HG02798 (cell line): ENCODE data around the gene TMPRSS6.

Experiments
- ATAC-seq: cut with Tn5 transposase; IDR thresholded peaks from one replicate; pipeline ENCODE4 v1.9.1; 2021; ENCODE audit warnings: mild to moderate bottlenecking; ENCODE audit not compliant: unreplicated experiment, poor library complexity

The TMPRSS6 gene

DNA sequence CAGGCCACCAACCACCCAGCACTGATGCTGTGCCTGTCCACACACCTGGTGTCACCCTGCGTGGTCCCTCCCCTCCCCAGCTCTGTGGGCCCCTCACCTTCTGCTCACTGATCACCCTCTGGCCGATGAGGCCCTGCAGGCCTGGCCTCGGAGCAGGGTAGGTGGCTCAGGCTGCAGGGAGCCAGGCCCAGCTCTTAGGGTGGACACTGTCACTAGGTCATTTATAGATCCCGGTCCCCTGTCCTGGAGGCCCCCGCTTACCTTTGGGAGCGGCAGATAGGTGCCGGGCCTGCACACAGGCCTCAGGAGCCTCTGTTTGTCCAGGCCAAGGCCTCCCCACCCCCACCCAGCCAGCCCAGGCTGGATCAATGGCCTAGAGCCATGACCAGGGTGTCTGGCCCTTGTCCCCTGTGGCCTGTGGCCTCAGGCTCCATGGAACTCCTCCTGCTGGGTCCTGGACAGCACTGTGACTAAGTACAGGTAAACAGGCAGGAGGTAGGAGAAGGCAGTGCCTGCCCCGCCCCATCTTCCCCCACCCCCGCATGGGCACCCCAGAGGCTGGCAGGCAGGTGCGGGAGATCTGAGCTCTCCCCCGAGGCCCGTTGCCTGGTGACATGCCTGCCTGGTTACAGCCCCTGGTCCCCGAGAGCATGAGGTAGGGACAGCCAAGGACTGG is at the start of gene TMPRSS6:
TSS of gene TMPRSS6 (minus strand) at position 472 of the 676 bp plus-strand sequence. CDS start 6,296 bp downstream, outside the sequence.
- ATAC-seq = no peak

DNA sequence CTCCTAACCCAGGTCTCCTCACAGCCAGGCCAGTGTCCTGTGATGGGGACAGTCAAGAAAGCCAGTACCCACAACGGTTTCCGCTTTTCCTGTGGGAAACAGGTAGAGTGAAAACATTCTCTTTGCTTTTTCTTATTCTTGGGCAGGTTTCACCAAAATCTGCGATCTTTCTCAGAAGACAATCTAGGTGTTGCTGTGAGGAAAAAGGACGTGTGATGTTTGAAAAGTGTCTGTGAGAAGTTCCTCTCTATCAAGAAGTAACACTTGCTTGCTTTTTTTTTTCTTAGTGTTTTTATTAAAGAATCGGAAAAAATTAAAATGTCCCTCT is 49.4 kb upstream of the TMPRSS6 start:
- no peak for ATAC-seq

DNA sequence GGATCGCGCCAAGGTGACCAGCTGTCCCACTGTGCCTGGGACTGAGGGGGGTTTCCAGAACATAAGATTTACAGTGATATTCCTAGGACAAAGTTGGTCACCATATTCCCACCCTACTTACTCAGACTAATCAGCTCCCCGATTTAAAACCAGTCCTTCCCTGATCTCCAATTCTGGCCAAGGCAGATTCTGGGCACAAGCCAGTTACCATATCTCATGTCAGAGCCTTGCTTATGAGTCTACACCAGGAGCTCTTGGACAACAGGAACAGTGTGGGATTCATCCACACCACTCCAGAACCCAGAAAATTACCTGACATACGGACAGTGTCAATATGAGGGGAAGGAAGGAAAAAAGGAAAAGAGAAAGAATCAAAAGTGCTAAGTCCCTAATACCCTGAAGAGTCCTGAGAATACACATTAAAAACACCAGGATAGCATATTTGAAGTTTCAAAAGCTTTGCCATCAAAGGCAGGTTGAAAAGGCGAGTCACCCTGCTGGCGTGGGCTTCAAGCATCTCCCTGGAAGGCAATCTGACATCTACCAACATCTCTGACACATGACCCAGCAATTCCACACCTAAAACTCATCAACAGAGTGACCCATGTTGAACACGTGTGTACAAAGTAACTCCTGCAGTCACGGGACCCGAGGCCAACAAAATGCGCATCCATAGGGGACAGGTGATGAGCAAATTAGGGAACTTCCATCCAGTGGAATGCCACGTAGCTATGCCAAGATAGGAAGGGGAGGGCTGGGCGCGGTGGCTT is 48.2 kb upstream of the TMPRSS6 start:
- ATAC-seq = no peak

DNA sequence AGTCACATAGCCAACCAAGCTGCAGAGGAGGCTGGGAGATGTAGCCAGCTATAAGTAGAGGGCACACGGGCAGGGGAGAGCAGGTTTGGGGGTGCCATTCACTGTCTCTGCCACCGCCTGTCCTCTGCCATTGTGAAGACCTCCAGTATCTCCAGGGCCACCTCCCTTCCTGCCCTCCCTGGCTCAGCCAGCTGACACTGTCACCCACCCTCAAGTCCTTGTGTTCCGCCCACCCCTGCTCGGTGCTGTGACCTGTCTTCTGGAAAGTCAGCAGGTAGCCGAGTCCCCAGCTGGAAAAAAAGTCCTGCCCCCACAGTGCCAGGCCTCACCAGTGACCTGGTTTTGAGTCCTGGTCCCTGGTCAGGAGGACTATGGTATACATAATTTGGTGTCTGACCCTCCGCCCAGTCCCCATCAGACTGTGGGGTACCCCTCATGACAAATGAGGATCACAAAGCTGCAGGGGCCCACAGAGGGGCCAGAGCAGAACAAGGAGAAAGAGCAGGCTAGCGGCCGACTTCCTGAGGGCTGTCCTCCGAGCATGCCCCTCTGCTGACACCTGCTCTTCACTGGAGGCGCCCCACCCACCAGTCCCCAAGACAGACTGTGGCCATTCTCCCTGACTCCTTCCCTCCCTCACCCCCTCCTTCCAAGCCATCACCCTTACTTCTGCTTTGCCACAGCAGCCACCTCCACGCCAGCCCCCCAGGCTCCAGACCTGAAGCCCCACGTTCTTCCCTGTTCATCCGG is 47.3 kb upstream of the TMPRSS6 start:
- no peak for ATAC-seq

DNA sequence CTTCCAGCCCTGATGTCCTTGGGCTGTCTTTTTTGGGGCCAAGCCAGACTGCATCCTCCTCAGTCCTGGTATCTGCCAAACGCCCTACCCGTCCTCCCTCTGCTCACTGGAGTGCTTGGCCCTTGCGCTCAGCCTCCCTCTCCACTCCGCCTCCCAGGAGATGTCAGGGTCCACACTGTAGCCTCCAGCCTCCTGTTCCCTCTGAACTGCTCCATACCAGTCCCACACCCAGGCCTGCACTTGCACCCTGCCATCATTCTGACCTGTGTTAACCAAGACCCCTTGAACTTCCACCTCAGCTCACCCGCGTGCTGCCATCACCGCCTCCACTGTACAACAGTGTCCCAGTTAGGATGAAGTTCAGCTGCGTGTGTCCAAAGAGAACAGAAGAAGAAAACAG is 46.5 kb upstream of the TMPRSS6 start:
- ATAC-seq = no peak

DNA sequence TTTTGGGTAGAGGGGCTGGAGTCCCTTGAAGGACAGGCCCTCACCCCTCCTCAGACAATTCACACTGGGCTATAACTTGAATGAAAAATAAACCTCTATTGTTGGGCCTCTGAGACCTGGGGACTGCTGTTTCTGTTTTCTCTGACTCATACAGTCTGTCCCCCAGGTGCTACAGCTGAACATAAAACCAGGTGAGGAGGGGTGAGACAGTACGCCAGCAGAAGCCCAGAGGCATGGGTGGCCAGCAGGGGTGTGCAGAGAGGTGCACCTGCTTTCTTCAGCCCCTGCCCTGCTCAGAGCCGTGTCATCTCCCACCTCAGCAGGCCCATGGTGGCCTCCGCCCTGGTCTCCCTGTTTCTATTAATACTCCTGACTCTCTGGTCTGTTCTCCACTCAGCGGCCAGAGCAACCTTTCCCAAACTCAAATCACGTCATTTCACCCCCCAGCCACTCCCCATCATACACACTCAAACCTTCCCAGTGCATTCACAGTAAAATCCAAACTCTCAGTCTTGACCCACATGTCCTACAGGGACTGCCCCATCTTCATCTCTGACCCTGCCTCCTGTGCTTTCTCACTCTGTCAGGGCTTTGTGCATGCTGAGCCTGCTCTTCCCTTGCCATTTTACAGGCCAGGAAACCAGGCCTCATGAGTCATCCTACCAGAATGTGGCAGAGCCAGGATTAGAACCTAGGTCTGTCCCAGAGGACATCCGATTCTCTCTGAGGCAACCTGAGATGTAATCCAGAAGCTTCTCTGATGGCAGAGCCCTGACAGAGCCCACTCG is 45.6 kb upstream of the TMPRSS6 start:
- peak; percentile 38 for ATAC-seq

DNA sequence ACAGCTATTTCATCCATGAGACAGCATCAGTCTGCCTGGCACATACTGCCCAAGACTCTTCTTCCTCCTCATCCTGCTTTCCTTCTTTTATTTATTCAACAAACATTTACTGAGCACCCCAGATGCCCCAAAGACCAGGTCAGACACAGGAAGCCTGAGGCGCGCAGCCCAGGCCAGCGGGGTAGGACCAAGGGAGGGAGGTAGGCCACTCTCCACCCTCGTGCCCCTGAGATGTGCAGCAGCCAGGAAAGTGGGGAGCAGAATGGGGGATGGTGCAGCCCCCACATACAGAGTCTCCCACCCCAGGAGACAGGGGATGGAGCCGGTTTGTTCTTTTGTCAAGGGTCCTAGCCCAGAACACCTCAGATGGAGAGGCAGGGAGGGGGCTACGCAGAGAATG is 44.4 kb upstream of the TMPRSS6 start:
- ATAC-seq = no peak

DNA sequence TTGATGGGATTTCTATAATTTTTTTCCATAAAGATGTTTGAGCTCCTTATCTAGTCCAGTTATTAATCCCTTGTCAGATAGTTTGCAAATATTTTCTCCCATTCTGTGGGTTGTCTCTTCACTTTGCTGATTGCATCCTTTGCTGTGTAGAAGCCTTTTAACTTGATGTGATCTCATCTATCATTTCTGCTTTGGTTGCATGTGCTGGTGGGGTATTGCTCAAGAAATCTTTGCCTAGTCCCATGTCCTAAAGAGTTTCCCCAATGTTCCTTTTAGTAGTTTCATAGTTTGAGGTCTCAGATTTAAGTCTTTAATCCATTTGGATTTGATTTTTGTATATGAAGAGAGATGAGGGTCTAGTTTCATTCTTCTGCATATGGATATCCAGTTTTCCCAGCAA is 41.9 kb upstream of the TMPRSS6 start:
- no peak for ATAC-seq

DNA sequence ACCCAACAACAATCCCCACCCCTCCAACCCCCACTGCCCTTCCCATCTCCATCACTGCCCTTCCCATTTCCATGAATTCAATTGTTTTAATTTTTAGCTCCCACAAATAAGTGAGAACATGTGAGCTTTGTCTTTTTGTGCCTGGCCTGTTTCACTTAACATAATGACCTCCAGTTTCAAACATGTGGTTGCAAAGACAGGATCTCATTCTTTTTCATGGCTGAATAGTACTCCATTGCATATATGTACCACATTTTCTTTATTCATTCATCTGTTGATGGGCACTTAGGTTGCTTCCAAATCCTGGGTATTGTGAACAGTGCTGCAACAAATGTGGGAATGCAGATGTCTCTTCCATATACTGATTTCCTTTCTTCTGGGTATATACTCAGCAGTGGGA is 41.2 kb upstream of the TMPRSS6 start:
- ATAC-seq = no peak

DNA sequence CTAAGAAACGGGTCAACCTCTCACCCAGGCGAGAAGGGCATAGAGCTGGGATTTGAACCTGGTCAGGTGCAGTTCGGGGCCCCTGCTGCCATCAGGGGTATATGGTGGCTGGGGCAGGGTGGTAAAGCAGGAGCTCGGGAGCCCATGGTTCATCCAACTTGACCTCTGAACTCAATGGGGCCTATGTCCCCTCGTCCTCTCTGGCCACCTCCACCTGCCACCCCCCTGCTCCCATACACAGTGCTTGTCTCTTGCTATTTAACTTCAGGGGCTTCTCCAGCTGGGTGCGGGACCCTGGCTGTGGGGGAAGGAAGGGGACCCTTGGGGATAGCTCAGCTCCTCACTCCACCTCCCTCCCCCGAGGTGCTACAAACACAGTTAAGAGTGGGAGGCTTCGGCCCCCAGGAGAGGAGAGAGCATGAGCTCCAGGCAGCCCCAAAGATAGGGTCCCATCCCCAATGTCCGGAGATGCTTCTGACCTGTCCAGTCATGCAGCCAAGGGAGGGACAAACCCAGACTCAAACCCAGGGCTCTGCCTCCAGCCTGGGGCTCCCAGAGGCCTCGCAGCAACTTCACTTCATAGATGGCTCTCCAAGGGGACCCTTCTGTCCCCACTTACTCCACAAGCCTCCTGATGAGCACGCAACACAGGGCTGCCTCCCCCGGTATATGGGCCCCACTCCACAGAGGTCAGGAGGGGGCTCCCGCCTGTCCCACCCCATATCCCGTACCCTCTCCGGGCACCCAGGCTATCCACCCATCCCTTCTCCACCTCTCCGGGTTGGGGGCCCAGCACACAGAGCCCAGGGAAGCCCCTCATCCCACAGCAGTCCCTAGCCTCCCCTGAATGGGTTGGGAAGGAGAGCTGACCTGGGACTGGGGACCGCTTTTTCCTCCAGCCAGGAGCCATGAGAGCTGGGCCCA is 39.5 kb upstream of the TMPRSS6 start:
- ATAC-seq = peak; percentile 7

DNA sequence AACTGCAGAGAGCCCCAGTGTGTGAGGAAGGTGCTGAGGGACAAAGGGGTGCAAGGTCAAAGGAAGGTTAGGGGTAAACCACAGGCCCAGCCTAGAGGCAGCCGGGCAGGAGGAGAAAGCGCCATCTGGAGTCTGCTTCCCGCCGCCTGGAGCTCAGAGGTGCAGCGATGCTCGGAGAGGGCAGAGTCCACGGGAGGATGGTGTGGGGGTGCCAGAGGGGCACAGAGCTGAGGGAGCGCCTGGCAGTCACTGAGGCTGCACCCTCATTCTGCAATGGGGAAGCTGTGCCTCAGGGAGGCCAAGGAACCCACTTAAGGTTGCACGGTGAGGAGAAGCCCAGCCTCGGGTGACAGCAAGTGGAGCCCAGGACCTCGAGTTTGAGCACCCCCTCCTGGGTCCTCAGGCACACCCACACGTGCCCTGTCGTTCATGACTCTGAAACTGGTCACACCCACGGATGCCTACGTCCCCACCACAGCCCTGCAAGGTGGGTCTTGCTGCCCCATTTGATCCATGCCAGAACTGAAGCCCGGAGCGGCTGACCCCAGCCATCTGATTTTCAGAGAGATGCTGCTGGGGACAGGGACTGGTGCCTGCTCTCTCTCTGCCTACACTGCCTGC is 38.6 kb upstream of the TMPRSS6 start:
- no peak for ATAC-seq

DNA sequence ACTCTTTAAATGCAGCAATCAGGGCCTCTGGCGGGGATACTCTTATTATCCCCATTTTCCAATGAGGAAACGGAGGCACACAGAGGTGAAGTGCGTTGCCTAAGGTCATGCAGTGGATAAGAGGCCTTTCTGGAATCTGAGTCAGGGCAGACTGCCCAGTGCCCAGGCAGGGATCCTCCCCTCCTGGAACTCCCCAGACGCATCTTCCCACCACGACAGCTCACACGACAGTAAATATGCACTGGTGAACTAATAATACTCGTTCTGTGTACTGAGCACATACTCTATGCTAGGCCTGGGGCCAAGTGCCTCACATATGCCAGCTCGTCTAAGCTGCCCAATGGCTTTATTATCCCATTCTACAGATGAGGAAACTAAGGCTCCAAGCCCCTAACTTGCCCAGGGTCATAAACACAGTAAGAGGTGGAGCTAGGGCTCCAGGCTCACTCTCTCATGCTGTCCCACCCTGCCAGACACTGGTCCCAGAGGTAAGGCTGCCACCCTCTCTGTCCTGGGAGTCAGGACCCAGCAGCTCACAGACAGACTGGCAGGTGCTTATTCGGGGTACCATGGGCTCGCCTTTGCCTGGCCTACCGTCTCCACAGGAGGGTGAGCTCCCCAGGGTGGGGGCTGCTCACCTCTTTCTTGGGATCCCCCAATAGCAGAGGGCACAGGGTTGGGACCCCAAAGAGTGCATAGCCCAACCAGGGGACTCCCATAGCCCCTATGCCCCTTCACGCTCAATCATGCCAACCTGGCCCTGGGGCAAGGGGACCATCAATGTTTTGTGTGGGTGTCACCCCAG is 37.9 kb upstream of the TMPRSS6 start:
- no peak for ATAC-seq

DNA sequence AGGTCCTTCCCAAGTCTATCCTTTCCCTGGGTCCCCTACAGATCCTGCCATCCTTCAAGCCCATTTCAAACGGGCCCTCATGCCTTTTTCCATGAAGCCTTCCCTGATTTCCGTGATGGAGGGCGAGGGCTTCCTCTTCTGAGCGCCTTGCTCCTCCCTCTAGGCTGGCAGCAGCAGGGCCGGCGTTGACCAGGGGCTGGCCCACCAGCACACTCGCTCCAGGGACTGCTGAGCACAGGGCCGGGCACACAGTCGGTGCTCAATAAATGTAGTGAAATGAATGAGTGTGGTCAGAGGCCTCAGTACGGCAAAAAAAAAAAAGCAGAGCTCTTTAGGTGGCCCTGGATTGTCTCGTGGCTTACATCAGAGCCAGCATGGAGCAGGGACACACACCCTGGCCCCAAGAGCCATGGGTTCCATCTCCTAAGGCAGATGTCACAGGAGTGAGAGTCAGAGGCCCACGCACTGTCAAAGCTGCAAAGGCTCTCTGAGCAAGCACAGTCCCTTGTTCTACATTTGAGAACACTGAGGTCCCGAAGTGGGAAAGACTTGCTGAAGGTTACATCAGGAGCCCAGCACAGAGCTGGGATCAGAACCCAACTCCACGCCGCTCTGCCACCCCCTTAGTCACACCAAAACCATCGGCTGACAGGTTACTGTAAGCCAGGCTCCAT is 37.1 kb upstream of the TMPRSS6 start:
- no peak for ATAC-seq

DNA sequence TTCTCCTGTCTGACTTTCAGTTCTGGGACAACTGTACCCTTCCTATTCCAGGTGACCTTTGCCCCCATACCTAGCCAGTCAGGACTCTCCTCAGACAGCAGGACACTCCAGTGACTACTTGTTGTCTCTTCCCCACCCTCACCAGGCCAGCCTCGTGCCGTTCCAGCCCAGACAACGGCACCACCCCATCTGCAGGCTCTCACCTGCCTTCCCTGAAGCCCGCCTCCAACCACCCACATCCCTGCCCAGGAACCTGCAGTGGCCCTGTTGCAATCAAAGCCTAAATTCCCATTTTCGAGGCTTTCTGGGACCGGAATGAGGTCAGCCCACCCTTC is 36.5 kb upstream of the TMPRSS6 start:
- no peak for ATAC-seq

DNA sequence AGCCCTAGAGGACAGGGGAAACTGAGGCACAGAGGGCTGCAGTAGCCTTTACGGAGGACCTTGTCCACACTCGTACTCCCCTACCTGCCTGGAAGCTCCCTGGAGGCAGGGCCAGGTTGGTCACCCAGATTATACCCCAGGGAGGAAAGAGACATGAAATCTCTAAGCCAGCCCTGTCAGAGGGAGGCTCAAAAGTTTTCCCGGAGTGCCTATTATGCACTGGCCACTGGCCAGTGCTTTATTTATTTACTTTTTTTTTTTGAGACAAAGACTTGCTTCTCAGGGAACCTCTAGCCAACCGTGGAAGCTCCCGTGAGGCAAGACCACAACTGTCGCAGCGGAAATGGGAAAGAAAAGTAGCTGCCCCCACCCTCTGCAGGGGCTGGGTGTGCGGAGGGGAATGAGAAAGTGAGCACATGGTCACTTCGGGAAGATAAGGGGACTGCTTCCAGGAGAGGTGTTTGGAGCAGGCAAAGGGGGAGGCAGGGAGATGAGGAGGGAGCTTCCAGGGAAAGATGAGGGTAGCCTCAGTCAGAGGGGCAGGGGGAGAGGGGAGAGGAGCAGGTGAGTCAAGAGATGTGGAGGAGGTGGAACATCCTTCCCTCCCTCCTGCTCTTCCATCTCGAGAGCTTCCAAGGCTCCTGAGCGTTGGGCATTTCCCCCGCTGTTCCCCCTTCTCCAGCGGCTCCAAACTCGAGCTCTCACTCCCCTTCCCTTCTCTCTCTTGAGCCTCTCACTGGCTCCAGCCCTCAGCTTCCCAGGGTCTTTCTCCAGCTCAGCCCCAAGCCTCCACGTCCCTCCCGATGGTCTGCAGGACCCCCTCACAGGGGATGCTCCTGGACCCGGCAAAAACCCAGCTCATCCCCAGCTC is 35.9 kb upstream of the TMPRSS6 start:
- no peak for ATAC-seq

DNA sequence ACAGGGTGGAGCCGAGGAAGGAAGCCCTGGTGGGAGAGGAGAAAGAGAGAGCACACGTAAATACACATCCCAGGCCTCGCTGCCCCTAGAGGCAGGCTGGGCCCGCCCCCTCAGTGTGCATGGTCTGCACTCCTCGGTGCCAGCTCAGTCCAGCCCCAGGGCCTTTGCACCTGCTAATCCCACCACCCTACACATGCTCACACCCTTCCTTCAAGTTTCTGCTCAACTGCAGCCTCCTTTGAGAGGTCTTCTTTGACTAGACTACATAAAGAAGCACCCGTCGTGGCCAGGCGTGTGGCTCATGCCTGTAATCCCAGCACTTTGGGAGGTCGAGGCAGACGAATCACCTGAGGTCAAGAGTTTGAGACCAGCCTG is 34.7 kb upstream of the TMPRSS6 start:
- ATAC-seq = no peak

DNA sequence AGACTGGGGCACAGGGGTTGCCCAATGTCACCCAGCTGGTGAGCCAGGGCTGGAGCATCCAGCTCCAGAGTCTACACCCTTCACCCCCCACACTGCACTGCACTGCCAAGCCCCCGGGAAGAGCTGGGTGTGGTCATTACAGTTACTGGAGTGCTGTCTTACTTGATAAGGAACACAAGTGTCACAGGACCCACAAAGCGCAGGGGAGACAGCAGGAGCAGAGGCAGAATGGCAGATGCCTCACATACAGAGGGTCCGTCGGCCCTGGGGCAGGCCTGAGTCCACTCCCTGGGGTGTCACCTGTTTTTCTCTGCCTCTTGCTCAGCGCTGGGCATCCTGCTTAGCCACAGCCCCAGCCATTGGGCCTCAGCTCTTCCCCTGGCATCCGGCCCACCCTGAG is 32.5 kb upstream of the TMPRSS6 start:
- ATAC-seq = no peak
